DMS79 (cell line): ENCODE results near the gene CNIH1.
"Not testable (repeated sequence)": the region's sequence is repeated elsewhere in the genome, so short reads cannot be mapped to it uniquely, and the experiment has no call there.

Source experiments
- DNase-seq: peaks from one replicate; lab custom pipeline; 2025; lab: John Stamatoyannopoulos, UW

CNIH1 gene

DNA sequence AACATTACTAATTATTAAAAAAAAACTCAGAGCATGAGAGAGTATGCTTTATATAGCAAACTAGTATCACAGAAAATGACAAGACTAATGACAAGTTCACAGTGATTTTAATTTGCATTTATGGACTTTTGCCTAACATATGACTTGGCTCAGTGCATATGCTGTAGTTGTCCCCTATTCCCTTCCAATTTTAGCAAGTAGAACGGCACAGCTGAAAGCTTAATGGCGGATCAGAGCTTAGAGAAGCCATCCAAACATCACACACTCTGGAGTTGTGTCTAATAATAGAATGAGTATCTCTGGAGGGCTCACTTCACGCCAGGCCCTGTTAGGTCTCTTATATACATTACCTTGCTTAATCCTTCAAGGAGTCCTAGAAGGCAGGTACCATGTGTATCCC, 13.3 kb downstream of the CNIH1 start:
- DNase-seq, result no peak

- DNase-seq, result no peak
Measured at GRCh38 chr14:54425537-54426274, 15.5 kb downstream of the CNIH1 start.

- DNase-seq, result no peak
Measured at GRCh38 chr14:54425068-54425467, 16.1 kb downstream of the CNIH1 start.

DNA sequence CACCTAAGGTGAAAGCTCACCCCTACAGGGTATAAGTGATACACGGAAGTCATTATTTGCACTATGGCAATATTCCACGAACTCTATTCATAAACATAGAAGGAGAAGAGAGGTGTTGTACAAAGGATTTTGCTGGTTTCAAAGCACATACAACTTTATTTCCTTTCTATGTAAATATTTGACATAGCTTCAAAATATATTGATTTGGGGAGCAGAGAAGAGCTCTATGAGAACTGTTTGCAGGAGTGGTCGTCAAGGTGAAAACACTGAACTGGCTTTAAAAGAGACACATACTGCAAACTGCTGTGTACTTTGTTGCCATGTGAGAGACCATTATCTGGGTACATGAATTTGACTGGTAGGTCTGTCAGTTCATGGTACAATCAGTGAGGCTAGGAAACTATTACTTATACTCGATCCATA, 16.7 kb downstream of the CNIH1 start:
- no peak for DNase-seq

- DNase-seq, result no peak
Measured at GRCh38 chr14:54423991-54424390, 17.2 kb downstream of the CNIH1 start.

DNA sequence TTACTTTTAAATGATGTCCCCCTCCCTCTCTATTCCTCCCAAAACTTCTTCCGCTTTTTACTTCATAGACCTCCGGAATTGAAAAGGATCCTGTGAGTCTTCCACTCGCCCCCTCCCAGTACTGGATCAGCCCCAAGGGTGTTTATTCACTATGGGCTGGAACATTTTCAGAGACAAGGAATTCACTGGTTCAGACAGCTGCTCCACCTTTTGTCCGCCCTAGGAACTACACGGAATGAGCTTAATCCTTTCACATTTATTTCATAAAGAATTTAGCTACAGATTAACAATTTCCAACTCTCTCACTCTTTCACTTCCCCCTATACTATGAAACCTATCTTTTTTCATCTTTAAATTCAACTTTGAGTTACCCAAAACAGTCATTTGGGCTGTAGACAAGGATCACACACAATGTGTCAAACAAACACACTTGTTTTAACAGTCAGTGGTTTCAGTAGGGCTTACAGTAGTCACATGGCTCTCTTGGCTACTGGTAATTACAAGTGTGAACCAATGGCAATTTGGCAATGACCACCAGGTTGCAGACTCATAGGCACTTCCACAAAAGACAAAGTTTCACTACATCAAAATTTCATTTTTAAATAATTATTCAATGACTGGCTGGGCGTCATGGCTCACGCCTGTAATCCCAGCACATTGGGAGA, 20.6 kb downstream of the CNIH1 start:
- no peak for DNase-seq

DNA sequence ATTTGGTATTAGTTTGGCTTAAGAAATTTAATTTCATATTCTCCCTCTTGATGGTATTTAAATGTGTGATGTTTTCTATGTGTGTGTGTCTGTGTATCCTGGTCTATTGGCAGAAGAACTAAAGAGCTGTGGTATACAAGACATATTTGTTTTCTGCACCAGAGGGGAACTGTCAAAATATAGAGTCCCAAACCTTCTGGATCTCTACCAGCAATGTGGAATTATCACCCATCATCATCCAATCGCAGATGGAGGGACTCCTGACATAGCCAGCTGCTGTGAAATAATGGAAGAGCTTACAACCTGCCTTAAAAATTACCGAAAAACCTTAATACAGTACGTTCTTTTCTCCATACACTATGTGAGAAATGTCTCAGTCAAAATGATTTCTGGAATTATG, 29.8 kb downstream of the CNIH1 start:
- no peak for DNase-seq

DNA sequence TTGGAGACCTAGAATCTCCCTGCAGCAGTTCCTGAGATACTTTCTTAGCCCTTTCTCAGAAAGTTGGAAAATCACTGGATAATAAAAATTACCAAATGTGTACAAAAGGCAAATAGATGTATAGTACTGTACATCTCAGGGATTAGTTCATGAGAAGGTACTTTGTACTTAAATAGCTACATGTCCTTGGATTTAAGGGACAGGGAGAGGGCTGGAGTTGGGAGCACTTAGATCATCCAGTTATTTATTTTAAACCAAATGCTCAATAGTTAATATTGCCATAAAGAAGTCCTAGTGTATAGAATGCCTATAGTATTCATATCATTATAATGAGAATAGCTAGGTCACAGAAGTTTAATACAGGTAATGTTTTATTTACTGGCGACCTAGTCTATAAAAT, 31.0 kb downstream of the CNIH1 start:
- no peak for DNase-seq

DNA sequence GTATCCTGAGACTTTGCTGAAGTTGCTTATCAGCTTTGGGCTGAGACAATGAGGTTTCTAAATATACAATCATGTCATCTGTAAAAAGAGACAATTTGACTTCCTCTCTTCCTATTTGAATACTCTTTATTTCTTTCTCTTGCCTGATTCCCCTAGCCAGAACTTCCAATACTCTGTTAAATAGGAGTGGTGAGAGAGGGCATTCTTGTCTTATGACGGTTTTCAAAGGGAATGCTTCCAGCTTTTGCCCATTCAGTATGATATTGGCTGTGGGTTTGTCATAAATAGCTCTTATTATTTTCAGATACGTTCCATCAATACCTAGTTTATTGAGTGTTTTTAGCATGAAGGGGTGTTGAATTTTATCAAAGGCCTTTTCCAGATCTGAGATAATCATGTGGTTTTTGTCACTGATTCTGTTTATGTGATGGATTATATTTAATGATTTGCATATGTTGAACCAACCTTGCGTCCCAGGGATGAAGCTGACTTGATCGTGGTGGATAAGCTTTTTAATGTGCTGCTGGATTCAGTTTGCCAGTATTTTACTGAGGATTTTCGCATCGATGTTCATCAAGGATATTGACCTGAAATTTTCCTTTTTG, 37.7 kb downstream of the CNIH1 start:
- DNase-seq, result not testable (repeated sequence)

GRCh38 chr14:54399560-54399959, 41.6 kb downstream of the CNIH1 start:
- DNase-seq, result no peak

DNA sequence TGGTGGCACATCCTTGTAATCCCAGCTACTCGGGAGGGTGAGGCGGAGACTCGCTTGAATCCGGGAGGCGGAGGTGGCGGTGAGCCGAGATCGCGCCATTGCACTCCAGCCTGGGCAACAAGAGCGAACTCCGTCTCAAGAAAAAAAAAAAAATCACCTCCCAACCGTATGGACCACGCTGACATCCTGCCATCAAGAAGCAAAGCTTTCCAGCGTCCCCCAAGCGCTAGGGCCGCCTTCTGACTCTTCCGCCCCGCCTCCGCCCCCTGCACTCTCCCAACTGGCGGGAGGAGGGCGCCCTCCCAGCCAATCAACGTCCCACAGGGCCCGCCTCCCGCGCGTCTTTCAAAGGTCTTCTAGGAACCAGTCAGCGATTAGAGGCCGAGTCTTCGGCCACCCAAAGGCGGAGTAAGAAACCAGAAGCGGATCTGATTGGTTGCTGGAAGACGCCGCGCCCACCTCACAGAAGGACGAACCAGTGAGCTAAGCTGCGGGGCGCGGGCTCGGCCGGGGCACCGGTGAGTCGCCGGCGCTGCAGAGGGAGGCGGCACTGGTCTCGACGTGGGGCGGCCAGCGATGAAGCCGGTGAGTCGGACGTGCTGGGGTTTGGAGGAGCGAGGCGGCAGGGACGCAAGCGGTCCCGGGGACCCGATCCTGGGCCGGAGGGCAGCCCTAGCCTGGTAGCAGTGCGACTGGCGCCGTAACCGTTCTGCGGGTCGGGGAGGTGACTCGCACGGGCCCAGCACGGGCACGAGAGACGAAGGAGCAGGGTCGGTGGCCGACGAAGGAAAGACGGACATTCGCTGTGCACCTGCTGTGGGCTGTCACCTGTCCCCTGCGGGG, 44.5 kb downstream of the CNIH1 start, which contains the start of gene CDKN3:
CDKN3 (plus strand) TSS at position 515 of the 843 bp plus-strand sequence; CDS start at position 577, 62 bp downstream.
- DNase-seq, result peak; percentile 99

DNA sequence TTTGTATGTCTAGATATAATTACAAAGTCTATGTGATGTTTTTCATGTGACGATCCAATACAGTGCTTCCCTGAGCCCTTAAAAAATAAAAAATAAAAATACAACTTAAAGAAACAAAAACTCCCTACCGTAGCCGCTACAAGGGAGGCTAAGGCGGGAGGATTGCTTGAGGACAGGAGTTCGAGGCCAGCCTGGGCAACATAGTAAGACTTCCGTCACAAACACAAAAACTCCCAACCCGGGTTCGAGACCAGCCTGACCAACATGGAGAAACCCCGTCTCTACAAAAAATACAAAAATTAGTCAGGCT, 45.0 kb downstream of the CNIH1 start:
- DNase-seq, result no peak

GRCh38 chr14:54395716-54396115, 45.5 kb downstream of the CNIH1 start:
- no peak for DNase-seq

DNA sequence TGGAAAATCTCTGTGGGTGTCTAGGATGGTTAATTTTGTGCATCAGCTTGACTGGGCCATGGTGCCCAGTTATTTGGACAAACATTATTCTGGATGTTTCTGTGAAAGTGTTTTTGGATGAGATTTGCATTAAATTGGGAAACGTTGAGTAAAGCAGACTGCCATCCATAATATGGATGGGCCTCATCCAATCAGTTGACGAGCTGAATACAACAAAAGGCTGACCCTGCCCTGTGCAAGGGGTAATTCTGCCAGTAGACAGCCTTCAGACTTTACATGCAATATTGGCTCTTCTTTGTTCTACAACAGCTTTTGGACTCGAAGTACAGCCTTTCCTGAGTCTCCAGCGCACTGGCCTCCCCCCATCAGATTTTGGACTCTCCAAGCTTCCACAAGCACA, 45.9 kb downstream of the CNIH1 start:
- no peak for DNase-seq

DNA sequence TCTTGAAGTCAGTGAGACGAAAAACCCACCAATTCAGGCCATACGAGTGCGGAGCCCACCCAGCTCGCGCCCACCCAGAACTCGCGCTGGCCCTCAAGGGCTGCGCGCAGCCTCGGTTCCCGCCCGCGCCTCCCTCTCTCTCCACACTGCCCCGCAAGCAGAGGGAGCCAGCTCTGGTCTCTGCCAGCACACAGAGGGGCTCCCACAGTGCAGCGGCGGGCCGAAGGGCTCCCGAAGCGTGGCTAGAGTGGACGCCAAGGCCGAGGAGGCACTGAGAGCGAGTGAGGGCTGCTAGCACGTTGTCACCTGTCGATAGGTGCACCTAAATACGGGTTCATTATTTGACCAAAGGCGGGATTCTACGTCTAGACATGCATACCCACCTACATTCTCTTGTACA, 46.6 kb downstream of the CNIH1 start:
- DNase-seq, result no peak

DNA sequence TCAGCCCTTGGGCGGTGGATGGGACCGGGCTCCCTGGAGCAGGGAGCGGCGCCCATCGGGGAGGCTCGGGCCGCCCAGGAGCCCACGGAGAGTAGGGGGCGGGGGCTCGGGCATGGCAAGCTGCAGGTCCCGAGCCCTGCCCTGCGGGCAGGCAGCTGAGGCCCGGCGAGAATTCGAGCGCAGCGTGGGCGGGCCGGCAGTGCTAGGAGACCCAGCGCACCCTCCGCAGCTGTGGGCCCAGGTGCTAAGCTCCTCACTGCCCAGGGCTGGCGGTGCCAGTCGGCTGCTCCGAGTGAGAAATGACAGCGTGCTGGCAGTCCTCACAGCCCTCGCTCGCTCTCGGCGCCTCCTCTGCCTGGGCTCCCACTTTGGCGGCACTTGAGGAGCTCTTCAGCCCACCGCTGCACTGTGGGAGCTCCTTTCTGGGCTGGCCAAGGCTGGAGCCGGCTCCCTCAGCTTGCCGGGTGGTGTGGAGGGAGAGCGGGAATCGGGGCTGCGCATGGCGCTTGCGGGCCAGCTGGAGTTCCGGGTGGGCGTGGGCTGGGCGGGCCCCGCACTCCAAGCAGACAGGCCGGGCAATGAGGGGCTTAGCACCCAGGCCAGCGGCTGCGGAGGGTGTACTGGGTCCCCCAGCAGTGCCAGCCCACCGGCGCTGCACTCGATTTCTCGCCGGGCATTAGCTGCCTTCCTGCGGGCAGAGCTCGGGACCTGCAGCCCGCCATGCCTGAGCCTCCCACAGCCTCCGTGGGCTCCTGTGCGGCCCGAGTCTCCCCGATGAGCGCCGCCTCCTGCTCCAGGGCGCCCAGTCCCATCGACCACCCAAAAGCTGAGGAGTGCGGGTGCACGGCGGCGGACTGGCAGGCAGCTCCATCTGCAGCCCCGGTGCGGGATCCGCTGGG, 47.9 kb downstream of the CNIH1 start:
- not testable (repeated sequence) for DNase-seq

DNA sequence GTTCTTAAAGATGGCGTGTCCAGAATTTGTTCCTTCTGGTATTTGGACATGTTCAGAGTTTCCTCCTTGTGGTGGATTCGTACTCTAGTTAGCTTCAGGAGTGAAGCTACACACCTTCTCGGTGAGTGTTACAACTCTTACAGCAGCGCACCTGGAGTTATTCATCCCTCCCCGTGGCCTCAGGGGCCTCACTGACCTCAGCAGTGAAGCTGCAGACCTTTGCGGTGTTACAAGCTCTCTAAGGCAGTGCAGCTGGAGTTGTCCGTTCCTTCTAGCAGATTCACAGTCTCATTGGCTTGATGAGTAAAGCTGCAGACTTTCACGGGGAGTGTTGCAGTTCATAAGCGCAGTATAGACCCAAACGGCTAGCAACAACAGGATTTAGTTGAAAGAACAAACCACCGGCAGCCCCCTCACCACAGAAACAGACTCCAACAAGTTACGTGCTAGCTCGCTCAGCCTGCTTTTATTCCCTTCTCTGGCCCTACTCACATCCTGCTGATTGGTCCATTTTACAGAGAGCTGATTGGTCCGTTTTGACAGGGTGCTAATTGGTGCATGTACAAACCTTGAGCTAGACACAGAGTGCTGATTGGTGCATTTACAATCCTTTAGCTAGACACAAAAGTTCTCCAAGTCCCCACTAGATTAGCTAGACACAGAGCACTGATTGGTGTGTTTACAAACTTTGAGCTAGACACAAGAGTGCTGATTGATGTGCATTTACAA, 48.9 kb downstream of the CNIH1 start:
- DNase-seq, result no peak

DNA sequence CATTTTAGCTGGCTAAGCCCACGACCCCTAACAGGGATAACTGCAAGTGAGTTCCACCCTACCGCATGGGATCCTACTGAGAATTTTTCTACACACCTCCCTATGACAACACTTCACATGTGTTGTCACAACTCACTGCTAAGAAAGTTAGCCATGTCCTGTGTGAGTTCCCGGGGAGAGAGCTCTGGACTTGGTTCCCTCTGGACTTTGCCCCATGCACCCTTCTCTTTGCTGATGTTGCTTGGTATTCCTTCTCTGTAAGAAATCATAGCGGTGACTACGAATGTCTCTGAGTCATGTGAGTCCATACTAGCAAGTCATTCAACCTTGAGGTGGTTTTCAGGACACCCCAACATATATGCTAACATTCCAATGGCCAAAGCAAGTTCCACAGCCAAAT, 53.8 kb downstream of the CNIH1 start:
- DNase-seq, result no peak

DNA sequence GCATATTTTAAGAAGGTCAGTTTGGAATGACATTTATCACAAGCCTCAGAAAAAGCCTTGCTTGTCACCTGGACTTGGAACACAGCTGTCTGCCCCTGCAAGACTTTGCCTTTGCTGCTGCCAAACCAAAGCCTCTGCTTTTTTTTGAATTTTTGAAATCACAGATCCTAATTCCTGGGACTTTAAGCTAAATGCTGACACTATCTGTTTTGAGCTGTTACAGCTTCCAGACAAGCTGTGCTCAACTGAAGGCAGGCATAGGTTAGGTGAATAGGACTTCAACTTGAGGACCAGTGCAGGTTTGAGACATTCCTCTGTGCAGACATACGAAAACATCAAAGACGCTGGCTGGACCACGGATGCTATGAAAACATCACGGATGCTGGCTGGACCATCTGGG, 55.6 kb downstream of the CNIH1 start:
- no peak for DNase-seq

DNA sequence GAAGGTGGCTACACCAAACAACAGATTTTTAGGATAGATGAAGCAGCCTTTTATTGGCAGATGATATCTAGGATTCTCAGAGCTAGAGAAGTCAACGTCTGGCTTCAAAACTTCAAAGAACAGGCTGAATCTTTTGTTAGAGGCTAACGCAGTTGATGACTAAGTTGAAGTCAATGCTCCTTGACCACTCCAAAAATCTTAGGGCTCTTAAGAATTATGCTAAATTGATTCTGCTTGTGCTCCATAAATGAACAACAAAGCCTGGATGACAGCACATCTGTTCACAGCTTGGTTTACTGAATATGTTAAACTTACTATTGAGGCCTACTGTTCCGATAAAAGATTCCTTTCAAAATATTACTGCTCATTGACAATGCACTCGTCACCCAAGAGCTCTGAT, 57.3 kb downstream of the CNIH1 start:
- DNase-seq, result peak; percentile 85

DNA sequence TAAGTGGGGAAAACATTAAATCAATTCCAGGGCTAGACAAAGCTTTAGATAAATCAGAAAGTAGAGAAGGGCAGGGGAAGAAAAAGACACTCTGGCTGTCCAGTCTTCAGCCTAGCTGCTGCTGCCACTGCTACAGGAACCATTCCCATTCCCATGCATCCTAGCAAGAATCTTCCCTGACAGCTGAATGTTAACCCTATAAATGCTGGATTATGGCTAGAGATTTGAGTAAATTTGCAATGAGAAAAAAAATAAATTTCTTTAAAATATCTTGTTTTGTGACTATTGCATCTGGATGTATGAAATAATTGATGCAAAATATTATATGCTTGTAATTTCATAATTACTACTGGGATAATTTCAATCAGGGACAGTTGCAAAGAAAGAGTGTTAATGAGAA, 59.4 kb downstream of the CNIH1 start:
- no peak for DNase-seq
